Skin of body (tissue), 2 donors: ENCODE data around the gene NOB1. TPM values are rescaled to one million over a fixed set of nuclear protein-coding genes. Genes with fewer than 3 reads are reported as not detected.

ENCODE experiments used
- small RNA-seq: library from RNA; depleted of rRNA; stranded (forward); fragments of <200 nt; gene quantifications from one replicate; pipeline ENCODE3, GENCODE V24; 2014; ENCODE audit warnings: low replicate concordance
- total RNA-seq: library from RNA; depleted of rRNA; stranded (reverse); fragments of >200 nt; gene quantifications from one replicate; pipeline ENCODE4 v1.2.3, GENCODE V29; 2014

NOB1 gene
- total RNA-seq, 1 donor from 2014 or later, result 16.6 TPM

Small RNA genes within 50 kb of the gene (small RNA-seq; reads per million reads assigned to genes)
- gene RF00091, result not detected

Other genes with a start within 250 kb of the NOB1 start
- 43.1 TPM for gene NFAT5, start 189.0 kb downstream of the NOB1 start, total RNA-seq
- gene NQO1, start 28.4 kb downstream of the NOB1 start, total RNA-seq, result 4.7 TPM
- gene WWP2, start 7.4 kb upstream of the NOB1 start, total RNA-seq, result 13.6 TPM
- gene CLEC18A, start 196.4 kb upstream of the NOB1 start, total RNA-seq, result 0.89 TPM